NCI-H1417 treated with DMSO at 0.1 percent for 48 hours (cell line): ENCODE data around the gene COL16A1.

Experiments
- DNase-seq: peaks from one replicate; lab custom pipeline; 2025; lab: John Stamatoyannopoulos, UW

The COL16A1 gene

GRCh38 chr1:31703431-31704270 is at the start of gene COL16A1:
TSS of gene COL16A1 (minus strand) at chr1:31704017. CDS start at chr1:31702193, 1,824 bp downstream.
- no peak for DNase-seq

DNA sequence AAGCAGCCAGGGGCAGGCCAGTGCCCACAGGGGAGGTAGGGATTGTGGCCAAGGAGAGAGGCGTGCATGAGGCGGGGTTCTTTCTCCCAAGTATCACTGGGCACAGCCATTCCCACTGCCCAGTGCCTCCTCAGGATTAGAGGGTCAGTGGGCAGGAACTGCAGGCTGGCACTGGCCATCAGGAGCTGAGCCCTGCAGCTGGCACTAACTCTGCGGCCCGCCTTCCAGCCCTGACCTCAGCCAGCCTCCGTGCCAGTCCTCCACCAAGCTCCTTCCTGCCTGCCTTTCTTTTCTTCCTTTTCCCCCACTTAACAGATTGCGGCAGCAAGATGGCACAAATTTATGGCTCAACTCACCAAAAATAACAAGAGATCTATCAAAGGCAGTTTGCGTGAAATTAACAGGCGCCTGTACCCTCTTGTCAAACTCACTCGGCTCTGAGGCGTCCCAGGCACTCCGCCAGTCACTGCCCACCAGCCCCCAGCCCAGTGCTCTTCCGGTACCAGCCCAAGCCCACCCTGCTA is 49.2 kb upstream of the COL16A1 start:
- DNase-seq: no peak

GRCh38 chr1:31752258-31752657 is 48.4 kb upstream of the COL16A1 start:
- no peak for DNase-seq

- no peak for DNase-seq
Observed at GRCh38 chr1:31751822-31752241, 48.0 kb upstream of the COL16A1 start.

DNA sequence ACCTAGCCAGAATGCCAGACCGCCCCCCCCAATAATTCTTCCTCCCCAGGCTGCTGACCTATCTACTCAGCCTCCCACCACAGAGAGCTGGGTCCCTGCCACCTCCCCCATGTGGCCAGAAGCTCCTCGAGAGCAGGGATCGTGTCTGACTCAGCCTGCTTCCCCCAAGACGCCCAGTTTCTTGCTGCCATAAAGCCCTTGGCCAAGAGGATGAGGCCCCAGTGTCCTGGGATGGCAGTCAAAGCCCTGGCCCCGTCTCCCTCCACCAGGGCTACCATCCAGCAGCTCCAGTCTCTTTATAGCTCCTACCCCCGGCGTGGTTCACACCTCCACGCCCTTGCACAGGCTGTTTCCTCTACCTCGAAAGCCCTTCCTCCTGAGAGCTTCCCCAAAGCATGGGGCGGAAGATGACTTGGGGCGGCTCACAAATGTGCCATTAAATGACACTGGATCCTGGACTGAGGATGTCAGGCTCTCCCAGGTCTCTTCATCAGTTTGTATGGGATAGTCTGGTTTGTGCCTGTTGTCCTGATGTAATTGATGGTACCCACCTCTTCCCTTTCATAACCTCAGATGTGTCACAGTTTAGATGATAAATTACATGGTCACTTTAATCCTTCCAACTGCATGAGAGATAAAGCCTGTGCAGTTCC is 47.2 kb upstream of the COL16A1 start:
- DNase-seq: no peak

- no peak for DNase-seq
Observed at GRCh38 chr1:31749785-31750735, 46.2 kb upstream of the COL16A1 start.

GRCh38 chr1:31748365-31748764 is 44.5 kb upstream of the COL16A1 start:
- no peak for DNase-seq

GRCh38 chr1:31747304-31747703 is 43.5 kb upstream of the COL16A1 start:
- DNase-seq: no peak

- no peak for DNase-seq
Observed at GRCh38 chr1:31746687-31747086, 42.9 kb upstream of the COL16A1 start.

GRCh38 chr1:31745946-31746670 is 42.3 kb upstream of the COL16A1 start:
- DNase-seq: no peak

DNA sequence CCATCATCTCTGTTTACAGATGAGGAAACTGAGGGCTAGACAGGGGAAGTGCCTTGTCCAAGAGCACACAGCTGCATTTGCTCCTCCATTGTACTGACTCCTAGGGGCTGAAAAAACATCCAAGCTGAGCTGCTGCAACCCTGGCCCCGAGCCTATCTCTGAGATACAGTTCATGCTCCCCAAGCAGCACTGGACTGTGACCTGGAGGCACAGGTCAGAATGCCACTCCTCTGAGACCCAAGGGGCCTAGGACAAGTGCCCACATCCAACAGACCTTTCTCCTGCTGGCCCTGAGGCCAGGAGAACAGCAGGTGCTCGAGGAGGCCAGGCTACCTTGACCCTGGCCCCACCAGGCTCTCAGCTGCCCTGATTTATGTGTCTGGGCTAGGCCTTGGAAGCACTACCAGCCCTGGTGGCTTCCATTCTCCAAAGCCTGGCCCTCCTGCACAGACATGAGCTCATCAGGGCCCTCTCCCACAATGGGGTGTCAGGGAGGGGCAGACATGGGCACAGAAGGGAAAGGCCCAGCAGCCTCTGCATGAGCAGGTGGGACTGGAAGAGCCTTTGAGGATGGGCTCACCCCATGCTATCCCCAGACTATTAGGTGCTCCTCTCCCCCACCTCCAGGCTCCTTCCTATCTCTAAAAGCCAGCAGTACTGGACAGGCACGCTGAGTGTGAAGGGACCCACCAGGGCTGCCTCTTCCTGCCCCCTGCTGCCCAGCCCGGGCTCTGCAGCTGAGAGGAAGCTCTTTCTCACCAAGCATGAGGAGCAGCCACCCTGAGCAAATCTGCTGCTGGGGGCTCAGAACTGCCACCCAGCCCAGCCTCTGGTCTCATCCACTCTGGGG is 41.5 kb upstream of the COL16A1 start:
- no peak for DNase-seq

- DNase-seq: no peak
Observed at GRCh38 chr1:31744165-31744888, 40.5 kb upstream of the COL16A1 start.

- no peak for DNase-seq
Observed at GRCh38 chr1:31742462-31743212, 38.8 kb upstream of the COL16A1 start.

GRCh38 chr1:31739346-31739745 is 35.5 kb upstream of the COL16A1 start:
- DNase-seq: no peak

- no peak for DNase-seq
Observed at GRCh38 chr1:31736675-31737074, 32.9 kb upstream of the COL16A1 start.

- DNase-seq: no peak
Observed at GRCh38 chr1:31735571-31735970, 31.8 kb upstream of the COL16A1 start.

DNA sequence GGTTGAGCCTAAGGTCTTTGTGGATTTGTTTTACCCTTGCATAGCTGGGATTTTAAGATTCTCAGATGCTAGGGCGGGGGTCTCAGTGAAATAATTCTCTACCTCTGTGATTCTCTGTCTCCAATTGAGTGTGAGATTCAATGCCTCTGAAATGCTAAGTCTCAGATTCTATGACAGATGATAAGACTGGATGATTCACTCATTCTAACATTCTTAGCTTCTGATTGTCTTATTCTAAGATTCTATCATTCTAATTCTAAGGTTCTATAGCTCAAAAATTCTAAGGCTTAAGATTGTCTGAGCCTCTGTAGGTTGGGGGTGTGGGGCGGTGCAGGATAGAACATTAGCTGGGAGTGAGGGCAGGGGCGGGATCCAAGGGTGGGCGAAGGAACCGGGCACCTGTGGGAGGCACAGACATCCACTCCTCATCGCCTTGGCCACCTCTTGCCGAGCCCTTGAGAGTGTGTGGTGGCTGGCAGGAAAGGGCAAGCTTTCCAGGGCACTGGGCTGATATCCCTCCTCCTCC is 30.8 kb upstream of the COL16A1 start:
- no peak for DNase-seq

GRCh38 chr1:31733389-31734219 is 29.8 kb upstream of the COL16A1 start:
- no peak for DNase-seq
